Mucosa of descending colon (tissue), 3 donors: ENCODE data around the gene SF3B5. TPM values are rescaled to one million over a fixed set of nuclear protein-coding genes. Genes with fewer than 3 reads are reported as not detected.

ENCODE experiments used
- ATAC-seq: fragments of 200-7000 bp; cut with Tn5 transposase; one replicate; pipeline ENCODE4 v1.9.1; 2020; ENCODE audit warnings: mild to moderate bottlenecking, moderate library complexity
- DNase-seq, 3 donors: peaks; one replicate each; pipeline ENCODE4 v3.0.0-alpha.2; 2020
- H3K36me3 ChIP-seq: fragments of 200-600 bp; one replicate; pipeline ENCODE4 v1.8.0; 2021; ENCODE audit warnings: low read depth, mild to moderate bottlenecking
- H3K4me1 ChIP-seq: fragments of 200-600 bp; one replicate; pipeline ENCODE4 v1.8.0; 2021; ENCODE audit warnings: low read depth, mild to moderate bottlenecking
- H3K4me3 ChIP-seq: fragments of 200-600 bp; one replicate; pipeline ENCODE4 v1.8.0; 2021; ENCODE audit warnings: mild to moderate bottlenecking
- H3K9me3 ChIP-seq: fragments of 200-600 bp; one replicate; pipeline ENCODE4 v1.8.0; 2021; ENCODE audit warnings: mild to moderate bottlenecking
- CTCF ChIP-seq: fragments of 200-600 bp; IDR thresholded peaks from one replicate; pipeline ENCODE4 v1.8.0; 2022; ENCODE audit warnings: antibody characterized with exemption, mild to moderate bottlenecking
- intact Hi-C, 2 donors: fragments of 100-400 bp; cut with DNase I in 1 of 2; cut with micrococcal nuclease in 1 of 2; formaldehyde crosslinking; loops; one replicate each; pipeline versions ENCODE4 v1.11.0 to v1.11.1; 2022; cut with DNase I, micrococcal nuclease
- total RNA-seq, 3 donors: library from RNA; stranded (reverse); fragmentation: NEBNext Ultra II Directional in 2 of 3; extraction: Animal tissue kit (Norgen Biotek cat#: 25700) in 2 of 3; gene quantifications; one replicate each; pipeline versions ENCODE4 v1.2.1 to v1.2.4, GENCODE V29; 2021 to 2023
- donor health status: DM: no; HTN: no; CAD: no; lungs with moderate emphysema.
- donor health status: DM: no; HTN: no; CAD: no.
- donor health status: DM: no; HTN: yes; CAD: no.

SF3B5 gene
- total RNA-seq, 3 donors from 2014 or later: 104 to 172 (median 140) TPM

DNA sequence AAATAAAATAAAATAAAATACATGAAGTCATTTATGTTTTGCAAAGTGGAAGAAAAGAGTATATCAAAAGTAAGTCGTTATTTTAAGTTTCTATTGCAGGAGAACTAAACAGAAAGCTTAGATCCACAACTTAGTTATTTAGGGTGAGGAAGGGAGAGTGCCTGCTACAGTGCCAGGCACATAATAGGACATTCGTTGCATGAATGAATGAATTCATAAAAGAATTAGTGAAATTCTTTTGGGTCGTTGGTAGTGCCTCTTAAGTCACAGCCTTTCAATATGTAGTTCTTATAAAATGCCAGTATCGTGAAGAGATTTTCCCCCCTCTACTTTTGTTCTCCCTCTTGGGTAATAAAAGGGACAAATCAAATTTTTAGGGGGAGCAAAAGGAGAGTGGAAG, 29.1 kb downstream of the SF3B5 start:
- Histone ChIP-seq H3K4me1 (peaks cover 13% of the 10 kb centered on the region), H3K9me3 (no peaks in the 10 kb centered on the region), H3K4me3 (no peak overlapping the region), H3K36me3 (no peaks in the 10 kb centered on the region)
- TF ChIP-seq CTCF: no peak
- ATAC-seq: no peak
- DNase-seq: no peak
- intact Hi-C loops: no loop called here

DNA sequence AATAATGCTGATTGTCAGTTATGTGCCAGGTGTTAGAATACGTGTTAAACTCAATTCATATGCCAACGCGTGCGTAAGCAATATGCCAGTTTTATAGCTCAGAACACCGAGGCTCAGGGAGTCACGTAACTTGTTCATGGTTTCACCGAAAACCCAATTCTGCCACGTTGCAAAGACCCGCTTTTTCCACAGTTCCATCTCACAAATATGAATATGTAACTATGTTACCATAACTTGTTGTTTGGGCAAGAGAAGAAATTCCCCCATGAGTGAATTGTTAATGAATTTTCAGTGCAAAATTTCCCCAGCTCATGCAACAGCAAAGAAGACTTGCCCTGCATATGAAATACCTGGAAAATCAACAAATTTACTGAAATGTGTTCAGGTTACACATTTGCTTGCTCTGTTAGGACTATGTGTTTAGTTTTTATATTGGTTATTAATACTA, 30.1 kb downstream of the SF3B5 start:
- Histone ChIP-seq H3K9me3 (no peaks in the 10 kb centered on the region), H3K4me3 (no peak overlapping the region), H3K4me1 (peaks cover 13% of the 10 kb centered on the region), H3K36me3 (no peaks in the 10 kb centered on the region)
- intact Hi-C loops: no loop called here
- no peak for TF ChIP-seq CTCF
- DNase-seq (no peak), ATAC-seq (no peak)

GRCh38 chr6:144064402-144065212, 30.8 kb downstream of the SF3B5 start:
- Histone ChIP-seq H3K4me1 (peaks cover 13% of the 10 kb centered on the region), H3K4me3 (peak overlapping the region; percentile 74), H3K36me3 (no peaks in the 10 kb centered on the region), H3K9me3 (no peaks in the 10 kb centered on the region)
- intact Hi-C loops: no loop called here
- ATAC-seq: peak; percentile 76
- no peak for TF ChIP-seq CTCF
- peak; percentile 74 to 85 (median 78) for DNase-seq

- Histone ChIP-seq H3K4me1 (peaks cover 13% of the 10 kb centered on the region), H3K4me3 (peak overlapping the region; percentile 74), H3K36me3 (no peaks in the 10 kb centered on the region), H3K9me3 (no peaks in the 10 kb centered on the region)
- ATAC-seq (peak; percentile 95), DNase-seq (peak; percentile 95 to 97 (median 96))
- intact Hi-C loops: no loop called here
- TF ChIP-seq CTCF: peak; percentile 45
Observed at GRCh38 chr6:144063744-144064401, 31.5 kb downstream of the SF3B5 start.

- Histone ChIP-seq H3K36me3 (no peaks in the 10 kb centered on the region), H3K9me3 (no peaks in the 10 kb centered on the region), H3K4me1 (peaks cover 13% of the 10 kb centered on the region), H3K4me3 (peak overlapping the region; percentile 74)
- no peak for TF ChIP-seq CTCF
- peak; percentile 29 for ATAC-seq
- intact Hi-C loops: no loop called here
- DNase-seq: peak; percentile 52 to 61 (median 55)
Observed at GRCh38 chr6:144063246-144063743, 32.1 kb downstream of the SF3B5 start.
